ENCODE measurements around the gene ACACA. TPM values are rescaled to one million over a fixed set of nuclear protein-coding genes. Genes with fewer than 3 reads are reported as not detected.

The ACACA gene
- total RNA-seq, 4 donors from 2014 or later, result 30.6 to 102 (median 50.5) TPM

DNA sequence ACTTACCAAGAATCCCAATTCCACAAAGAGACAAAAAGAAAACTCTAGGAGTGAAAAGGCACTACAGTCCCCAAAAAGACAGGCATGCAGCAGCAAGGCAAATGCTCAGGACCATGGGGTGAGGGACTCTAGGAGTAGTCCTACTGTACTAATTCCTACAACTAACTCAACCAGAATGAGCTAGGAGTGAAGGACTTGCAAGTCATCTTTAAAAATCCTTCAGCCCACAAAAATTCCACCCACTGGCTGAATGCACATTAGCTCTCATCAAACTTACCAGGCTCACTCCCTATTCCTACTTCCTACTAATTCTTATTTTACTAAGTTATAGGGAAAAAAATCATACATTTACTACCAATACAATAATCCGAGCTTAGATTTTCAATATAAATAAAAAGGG is 172.5 kb downstream of the ACACA start:
- TF ChIP-seq, protein P1, sequence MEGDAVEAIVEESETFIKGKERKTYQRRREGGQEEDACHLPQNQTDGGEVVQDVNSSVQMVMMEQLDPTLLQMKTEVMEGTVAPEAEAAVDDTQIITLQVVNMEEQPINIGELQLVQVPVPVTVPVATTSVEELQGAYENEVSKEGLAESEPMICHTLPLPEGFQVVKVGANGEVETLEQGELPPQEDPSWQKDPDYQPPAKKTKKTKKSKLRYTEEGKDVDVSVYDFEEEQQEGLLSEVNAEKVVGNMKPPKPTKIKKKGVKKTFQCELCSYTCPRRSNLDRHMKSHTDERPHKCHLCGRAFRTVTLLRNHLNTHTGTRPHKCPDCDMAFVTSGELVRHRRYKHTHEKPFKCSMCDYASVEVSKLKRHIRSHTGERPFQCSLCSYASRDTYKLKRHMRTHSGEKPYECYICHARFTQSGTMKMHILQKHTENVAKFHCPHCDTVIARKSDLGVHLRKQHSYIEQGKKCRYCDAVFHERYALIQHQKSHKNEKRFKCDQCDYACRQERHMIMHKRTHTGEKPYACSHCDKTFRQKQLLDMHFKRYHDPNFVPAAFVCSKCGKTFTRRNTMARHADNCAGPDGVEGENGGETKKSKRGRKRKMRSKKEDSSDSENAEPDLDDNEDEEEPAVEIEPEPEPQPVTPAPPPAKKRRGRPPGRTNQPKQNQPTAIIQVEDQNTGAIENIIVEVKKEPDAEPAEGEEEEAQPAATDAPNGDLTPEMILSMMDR (IDR thresholded peaks at IDR 0.05; ENCODE audit: low read depth), result no peak

DNA sequence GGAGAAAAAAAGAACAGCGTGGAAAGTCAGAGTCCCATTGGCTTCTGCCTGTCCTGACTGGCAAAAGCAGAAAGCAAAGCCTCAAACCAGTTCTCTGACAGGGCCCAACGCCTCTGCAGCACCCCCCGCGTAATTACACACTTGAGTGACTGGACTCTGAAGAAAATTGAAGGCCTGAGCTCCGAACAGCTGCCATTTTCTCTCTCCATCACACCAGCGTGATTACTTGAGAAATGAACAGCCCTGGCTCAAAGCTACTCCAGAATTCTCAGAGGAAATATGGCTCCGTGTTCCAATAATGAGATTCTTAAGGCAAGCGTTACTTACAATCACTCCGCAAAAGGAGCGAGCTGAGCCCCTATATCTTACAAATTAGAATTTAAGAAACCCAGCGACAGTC is 173.6 kb downstream of the ACACA start:
- TF ChIP-seq, protein P1 (IDR thresholded peaks at IDR 0.05; ENCODE audit: low read depth), result no peak

- TF ChIP-seq, protein P1 (IDR thresholded peaks at IDR 0.05; ENCODE audit: low read depth), result no peak
These were observed 174.7 kb downstream of the ACACA start for GRCh38 chr17:37231887-37232286.

DNA sequence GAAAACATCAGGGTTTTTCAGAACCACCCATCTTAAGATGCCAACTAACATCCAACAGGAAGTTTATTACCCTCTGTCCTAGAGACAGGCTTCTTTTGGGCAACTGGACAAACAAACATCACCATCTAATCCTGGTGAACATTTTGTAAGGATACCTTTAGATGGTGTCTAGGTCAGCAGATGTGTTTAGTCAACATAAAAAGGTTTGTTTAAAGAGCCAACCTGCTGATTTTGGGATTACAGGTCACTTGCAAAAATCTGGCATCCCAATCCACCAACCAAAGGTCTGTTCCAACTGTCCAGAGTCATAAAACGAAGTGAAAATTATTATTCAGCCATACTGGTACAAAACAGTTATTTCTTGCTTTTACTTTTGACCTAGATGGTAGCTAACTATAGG is 176.0 kb downstream of the ACACA start:
- TF ChIP-seq, protein P1 (IDR thresholded peaks at IDR 0.05; ENCODE audit: low read depth), result no peak

- TF ChIP-seq, protein P1 (IDR thresholded peaks at IDR 0.05; ENCODE audit: low read depth), result no peak
These were observed 181.2 kb downstream of the ACACA start for GRCh38 chr17:37225465-37225864.

DNA sequence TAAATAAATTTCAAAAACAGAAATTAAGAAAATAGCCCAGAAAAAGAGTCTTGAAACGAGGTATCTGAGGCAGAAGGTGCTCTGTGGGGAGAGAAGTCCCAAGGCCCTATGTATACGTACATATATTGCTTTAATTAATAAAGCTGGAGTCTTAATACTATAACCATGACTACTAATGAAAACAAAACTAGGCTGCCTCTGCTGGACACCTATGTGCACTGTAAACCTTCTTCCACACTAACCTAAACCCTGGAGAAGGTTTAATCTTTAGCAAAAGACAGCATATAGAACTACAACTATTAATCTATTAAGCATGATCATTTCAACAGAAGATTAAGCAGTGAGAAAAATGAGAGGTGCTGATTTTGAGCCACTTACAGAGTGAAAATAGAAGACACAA is 184.8 kb downstream of the ACACA start:
- TF ChIP-seq, protein P1 (IDR thresholded peaks at IDR 0.05; ENCODE audit: low read depth), result no peak

- TF ChIP-seq, protein P1 (IDR thresholded peaks at IDR 0.05; ENCODE audit: low read depth), result no peak
These were observed 186.1 kb downstream of the ACACA start for GRCh38 chr17:37220607-37220953.

Measured in subcutaneous adipose tissue (tissue), 4 donors.